H9 (cell line): ENCODE results near the gene CEP68. TPM values are rescaled to one million over a fixed set of nuclear protein-coding genes. Genes with fewer than 3 reads are reported as not detected.
A peak's percentile ranks its signal among the peaks of the same experiment; 100 is the strongest.

Experiments
- DNase-seq: peaks from one replicate; pipeline ENCODE4 v3.0.0-alpha.2; 2017
- H2AFZ ChIP-seq: one replicate; pipeline ENCODE4 v1.6.1; 2013; ENCODE audit warnings: mild to moderate bottlenecking, low read length, control low read depth, moderate library complexity
- H2AK5ac ChIP-seq: 2 replicates; pipeline ENCODE4 v1.6.1; 2013; ENCODE audit warnings: low read length, control low read depth, mixed read lengths; ENCODE audit not compliant: insufficient read length
- H2BK120ac ChIP-seq: one replicate; pipeline ENCODE4 v1.6.1; 2013; ENCODE audit warnings: low read depth, mild to moderate bottlenecking, low read length, control low read depth, inconsistent platforms; ENCODE audit not compliant: poor library complexity, severe bottlenecking
- H2BK12ac ChIP-seq: 2 replicates; pipeline ENCODE4 v1.6.1; 2013; ENCODE audit warnings: low read length, control low read depth, mixed read lengths, low read depth; ENCODE audit not compliant: insufficient read length
- H2BK15ac ChIP-seq: 2 replicates; pipeline ENCODE4 v1.6.1; 2013; ENCODE audit warnings: low read depth, low read length, control low read depth
- H2BK20ac ChIP-seq: one replicate; pipeline ENCODE4 v1.6.1; 2013; ENCODE audit warnings: low read depth, mild to moderate bottlenecking, low read length, control low read depth, inconsistent platforms; ENCODE audit not compliant: poor library complexity, severe bottlenecking
- H2BK5ac ChIP-seq: 2 replicates; pipeline ENCODE4 v1.6.1; 2013; ENCODE audit warnings: low read length, control low read depth, mixed read lengths; ENCODE audit not compliant: insufficient read length
- H3K14ac ChIP-seq: 2 replicates; pipeline ENCODE4 v1.6.1; 2013; ENCODE audit warnings: low read length, control low read depth; ENCODE audit not compliant: insufficient read depth
- H3K18ac ChIP-seq: 2 replicates; pipeline ENCODE4 v1.6.1; 2013; ENCODE audit warnings: low read depth, mild to moderate bottlenecking, mixed read lengths, low read length, control low read depth; ENCODE audit not compliant: insufficient read length
- H3K23ac ChIP-seq: 2 replicates; pipeline ENCODE4 v1.6.1; 2013; ENCODE audit warnings: low read length, control low read depth, mixed read lengths, low read depth; ENCODE audit not compliant: insufficient read length
- H3K23me2 ChIP-seq: 2 replicates; pipeline ENCODE4 v1.6.1; 2013; ENCODE audit warnings: low read depth, mild to moderate bottlenecking, mixed read lengths, low read length, control low read depth; ENCODE audit not compliant: insufficient read length, poor library complexity, severe bottlenecking
- H3K27ac ChIP-seq: 2 replicates; pipeline ENCODE4 v1.5.1; 2013; ENCODE audit warnings: low read length, control low read depth, mixed read lengths, low read depth; ENCODE audit not compliant: insufficient read length
- H3K27me3 ChIP-seq: 2 replicates; pipeline ENCODE4 v1.6.1; 2013; ENCODE audit warnings: low read length, control low read depth, inconsistent platforms; ENCODE audit not compliant: insufficient read depth
- H3K4ac ChIP-seq: 2 replicates; pipeline ENCODE4 v1.6.1; 2013; ENCODE audit warnings: low read depth, mild to moderate bottlenecking, control low read depth, inconsistent platforms, low read length, moderate library complexity
- H3K4me1 ChIP-seq: 2 replicates; pipeline ENCODE4 v1.6.1; 2013; ENCODE audit warnings: low read length, control low read depth, inconsistent platforms; ENCODE audit not compliant: insufficient read depth
- H3K4me2 ChIP-seq: 2 replicates; pipeline ENCODE4 v1.6.1; 2013; ENCODE audit warnings: low read length, control low read depth, mixed read lengths; ENCODE audit not compliant: insufficient read length, insufficient read depth
- H3K56ac ChIP-seq: 2 replicates; pipeline ENCODE4 v1.6.1; 2013; ENCODE audit warnings: low read depth, mild to moderate bottlenecking, mixed read lengths, low read length, control low read depth; ENCODE audit not compliant: insufficient read length
- H3K79me1 ChIP-seq: 2 replicates; pipeline ENCODE4 v1.6.1; 2013; ENCODE audit warnings: low read depth, mild to moderate bottlenecking, moderate library complexity, low read length, control low read depth, inconsistent platforms; ENCODE audit not compliant: insufficient read depth, poor library complexity, severe bottlenecking
- H3K79me2 ChIP-seq: 2 replicates; pipeline ENCODE4 v1.6.1; 2013; ENCODE audit warnings: low read length, control low read depth, inconsistent platforms; ENCODE audit not compliant: insufficient read depth
- H3K9ac ChIP-seq: 2 replicates; pipeline ENCODE4 v1.6.1; 2013; ENCODE audit warnings: low read length, control low read depth, mixed read lengths; ENCODE audit not compliant: insufficient read length; ENCODE audit errors: extremely low read depth
- H3K9me3 ChIP-seq: one replicate; pipeline ENCODE4 v1.6.1; 2013; ENCODE audit warnings: low read depth, low read length, inconsistent platforms; ENCODE audit not compliant: control insufficient read depth
- H3T11ph ChIP-seq: one replicate; pipeline ENCODE4 v1.6.1; 2013; ENCODE audit warnings: mild to moderate bottlenecking, low read length, control low read depth, inconsistent platforms
- H4K20me1 ChIP-seq: one replicate; pipeline ENCODE4 v1.6.1; 2013; ENCODE audit not compliant: control insufficient read depth, insufficient read length, insufficient read depth
- H4K5ac ChIP-seq: 2 replicates; pipeline ENCODE4 v1.6.1; 2013; ENCODE audit warnings: low read depth, mild to moderate bottlenecking, mixed read lengths, low read length, control low read depth; ENCODE audit not compliant: insufficient read length
- H4K8ac ChIP-seq: replicated peaks from 2 replicates; pipeline ENCODE4 v1.6.1; 2013; ENCODE audit warnings: low read length, control low read depth, mixed read lengths, low read depth; ENCODE audit not compliant: insufficient read length
- H4K91ac ChIP-seq: 2 replicates; pipeline ENCODE4 v1.6.1; 2013; ENCODE audit warnings: low read depth, mild to moderate bottlenecking, moderate library complexity, mixed read lengths, low read length, control low read depth; ENCODE audit not compliant: insufficient read length
- H3K27ac Mint-ChIP-seq, 3 experiments: 2 replicates in 2 of 3; 3 replicates in 1 of 3; pipeline ENCODE4 v1.8.0; 2020 to 2021; ENCODE audit warnings: mixed read lengths in 3 of 3, mild to moderate bottlenecking in 1 of 3, moderate library complexity in 1 of 3
- H3K27me3 Mint-ChIP-seq: 2 replicates; pipeline ENCODE4 v1.8.0; 2021; ENCODE audit warnings: low read depth, mild to moderate bottlenecking, moderate library complexity, mixed read lengths
- H3K36me3 Mint-ChIP-seq, 3 experiments: 2 replicates in 2 of 3; 3 replicates in 1 of 3; pipeline ENCODE4 v1.8.0; 2020 to 2021; ENCODE audit warnings: low read depth in 3 of 3, mixed read lengths in 3 of 3; ENCODE audit not compliant: insufficient read depth in 1 of 3
- H3K4me1 Mint-ChIP-seq, 2 experiments: 2 replicates each; pipeline ENCODE4 v1.8.0; 2020; ENCODE audit warnings: mixed read lengths in 2 of 2
- H3K4me3 Mint-ChIP-seq, 2 experiments: 2 replicates in 1 of 2; 3 replicates in 1 of 2; pipeline ENCODE4 v1.8.0; 2020 to 2021; ENCODE audit warnings: mild to moderate bottlenecking in 2 of 2, mixed read lengths in 2 of 2, moderate library complexity in 1 of 2
- H3K9me3 Mint-ChIP-seq, 2 experiments: 2 replicates in 1 of 2; 3 replicates in 1 of 2; pipeline ENCODE4 v1.8.0; 2020; ENCODE audit warnings: mild to moderate bottlenecking in 2 of 2, mixed read lengths in 2 of 2, moderate library complexity in 1 of 2
- WGBS: extraction: QIAGEN DNeasy Blood & Tissue Kit; methylation state at CpG from one replicate; pipeline ENCODE4 v1.1.7; 2013; ENCODE audit warnings: missing lambda C conversion rate, low lambda C conversion rate, mixed read lengths; ENCODE audit not compliant: insufficient read length; ENCODE audit errors: extremely low coverage; 5-methylcytosine and 5-hydroxymethylcytosine counted together
- total RNA-seq: library from RNA; stranded (reverse); gene quantifications from 2 replicates; pipeline ENCODE4 v1.2.1, GENCODE V29; 2021
- TF ChIP-seq, protein P1 (sequence below): fragments of 200-600 bp; sonication (generic); conservative IDR thresholded peaks from 3 replicates; pipeline ENCODE4 v1.8.0; 2021; ENCODE audit warnings: antibody characterized with exemption, mild to moderate bottlenecking

Gene CEP68
- total RNA-seq, 1 experiment from 2014 or later, result 20.2 TPM

DNA sequence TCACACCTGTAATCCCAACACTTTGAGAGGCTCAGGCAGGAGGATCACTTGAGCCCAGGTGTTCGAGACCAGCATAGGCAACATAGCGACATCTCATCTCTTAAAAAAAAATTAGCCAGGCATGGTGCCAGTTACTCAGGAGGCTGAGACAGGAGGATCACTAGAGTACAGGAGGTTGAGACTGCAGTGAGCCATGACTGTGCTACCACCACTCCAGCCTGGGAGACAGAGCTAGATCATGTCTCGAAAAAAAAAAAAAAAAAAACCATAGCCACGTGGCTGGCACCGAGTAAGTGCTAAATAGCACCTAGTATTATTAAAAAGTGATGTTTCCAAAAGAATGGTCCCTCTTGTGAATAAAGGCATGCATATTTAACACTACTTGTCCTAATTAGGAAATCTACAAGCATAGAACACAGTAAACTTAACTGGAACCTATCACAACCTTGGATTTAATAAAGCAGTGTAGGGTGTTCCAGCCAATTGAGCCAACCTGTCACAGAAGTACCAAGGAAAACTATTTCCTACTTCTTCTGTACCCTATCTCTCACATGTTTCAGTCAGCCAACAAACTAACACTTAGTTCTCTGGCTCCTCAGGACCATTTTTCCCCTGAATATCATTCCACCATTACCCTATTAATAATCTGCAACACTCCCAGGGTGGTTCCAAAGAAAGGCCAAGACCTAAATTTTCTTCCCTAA is 64.9 kb downstream of the CEP68 start:
- Histone ChIP-seq H4K8ac (no peak overlapping the region), H2BK120ac (no peak overlapping the region), H3K4me1 (no peaks in the 10 kb centered on the region), H3K56ac (no peak overlapping the region), H3T11ph (no peak overlapping the region), H3K79me1 (peaks cover 11% of the 10 kb centered on the region), H3K27ac (no peak overlapping the region), H2AK5ac (no peak overlapping the region), H4K91ac (no peak overlapping the region), H3K14ac (no peak overlapping the region), H2BK12ac (no peak overlapping the region), H3K9ac (no peak overlapping the region), H2AFZ (no peak overlapping the region), H3K23ac (no peak overlapping the region), H3K4ac (no peak overlapping the region), H3K27me3 (no peaks in the 10 kb centered on the region), H4K20me1 (no peaks in the 10 kb centered on the region), H3K79me2 (peaks cover 41% of the 10 kb centered on the region), H3K23me2 (no peaks in the 10 kb centered on the region), H2BK20ac (no peak overlapping the region), H3K4me2 (no peak overlapping the region), H3K18ac (no peak overlapping the region), H2BK15ac (no peak overlapping the region), H4K5ac (no peak overlapping the region), H2BK5ac (no peak overlapping the region), H3K9me3 (no peaks in the 10 kb centered on the region)
- H3K4me3 Mint-ChIP-seq, result no peak overlapping the region
- no CpG with 5 or more reads among the region's 5 CpGs for WGBS
- peaks cover 8 to 17% of the 10 kb centered on the region in 2 experiments; a peak in 3 of 4 replicates for H3K4me1 Mint-ChIP-seq
- no peak for DNase-seq
- TF ChIP-seq, protein P1, sequence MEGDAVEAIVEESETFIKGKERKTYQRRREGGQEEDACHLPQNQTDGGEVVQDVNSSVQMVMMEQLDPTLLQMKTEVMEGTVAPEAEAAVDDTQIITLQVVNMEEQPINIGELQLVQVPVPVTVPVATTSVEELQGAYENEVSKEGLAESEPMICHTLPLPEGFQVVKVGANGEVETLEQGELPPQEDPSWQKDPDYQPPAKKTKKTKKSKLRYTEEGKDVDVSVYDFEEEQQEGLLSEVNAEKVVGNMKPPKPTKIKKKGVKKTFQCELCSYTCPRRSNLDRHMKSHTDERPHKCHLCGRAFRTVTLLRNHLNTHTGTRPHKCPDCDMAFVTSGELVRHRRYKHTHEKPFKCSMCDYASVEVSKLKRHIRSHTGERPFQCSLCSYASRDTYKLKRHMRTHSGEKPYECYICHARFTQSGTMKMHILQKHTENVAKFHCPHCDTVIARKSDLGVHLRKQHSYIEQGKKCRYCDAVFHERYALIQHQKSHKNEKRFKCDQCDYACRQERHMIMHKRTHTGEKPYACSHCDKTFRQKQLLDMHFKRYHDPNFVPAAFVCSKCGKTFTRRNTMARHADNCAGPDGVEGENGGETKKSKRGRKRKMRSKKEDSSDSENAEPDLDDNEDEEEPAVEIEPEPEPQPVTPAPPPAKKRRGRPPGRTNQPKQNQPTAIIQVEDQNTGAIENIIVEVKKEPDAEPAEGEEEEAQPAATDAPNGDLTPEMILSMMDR, result no peak
- no peaks in the 10 kb centered on the region for H3K27me3 Mint-ChIP-seq
- no peaks in the 10 kb centered on the region for H3K9me3 Mint-ChIP-seq
- H3K36me3 Mint-ChIP-seq, result peaks cover 0 to 7% (median 0%) of the 10 kb centered on the region in 3 experiments; a peak in 4 of 7 replicates
- H3K27ac Mint-ChIP-seq, result 0 out of 7 replicates have a peak overlapping the region, but pooled peaks of 1 of the 3 experiments have one; percentile 36
